ENCODE results near the gene ANKRD23.
"Not testable (repeated sequence)": the region's sequence is repeated elsewhere in the genome, so short reads cannot be mapped to it uniquely, and the experiment has no call there.

Gene ANKRD23

GRCh38 chr2:96843538-96844268 is at the start of gene ANKRD23:
ANKRD23 (minus strand) TSS chr2:96844021; CDS start chr2:96843992, 29 bp downstream.
- Histone ChIP-seq H3K27ac (no peak within 1 kb of the TSS), H3K4me3 (no peak within 1 kb of the TSS)

GRCh38 chr2:96891591-96892333 is 47.9 kb upstream of the ANKRD23 start:
- H3K4me3 ChIP-seq, result no peak overlapping the region
- H3K27ac ChIP-seq, result peak overlapping the region in 7 of 21 experiments; percentile 3 to 63 (median 52)

GRCh38 chr2:96890726-96891385 is 47.0 kb upstream of the ANKRD23 start:
- Histone ChIP-seq H3K4me3 (no peak overlapping the region), H3K27ac (peak overlapping the region in 4 of 21 experiments; percentile 3 to 63 (median 19))

GRCh38 chr2:96890252-96890651 is 46.4 kb upstream of the ANKRD23 start:
- Histone ChIP-seq H3K27ac (peak overlapping the region in 2 of 21 experiments; percentile 3 to 17), H3K4me3 (no peak overlapping the region)

- peak overlapping the region in 2 of 21 experiments; percentile 42 to 53 for H3K27ac ChIP-seq
- H3K4me3 ChIP-seq, result not testable (repeated sequence)
Observed at GRCh38 chr2:96889502-96889901, 45.7 kb upstream of the ANKRD23 start.

GRCh38 chr2:96888072-96889011 is 44.5 kb upstream of the ANKRD23 start:
- no peak overlapping the region for H3K4me3 ChIP-seq
- H3K27ac ChIP-seq, result peak overlapping the region in 20 of 21 experiments; percentile 5 to 85 (median 72)

GRCh38 chr2:96887493-96888012 is 43.7 kb upstream of the ANKRD23 start:
- Histone ChIP-seq H3K27ac (peak overlapping the region in 19 of 21 experiments; percentile 2 to 85 (median 74)), H3K4me3 (no peak overlapping the region)

- Histone ChIP-seq H3K27ac (no peak overlapping the region), H3K4me3 (no peak overlapping the region)
Observed at GRCh38 chr2:96885432-96886347, 41.9 kb upstream of the ANKRD23 start.

GRCh38 chr2:96884299-96885094 is 40.7 kb upstream of the ANKRD23 start:
- Histone ChIP-seq H3K27ac (peak overlapping the region in 2 of 21 experiments; percentile 1 to 35), H3K4me3 (no peak overlapping the region)

GRCh38 chr2:96883306-96883705 is 39.5 kb upstream of the ANKRD23 start:
- H3K27ac ChIP-seq, result peak overlapping the region in 8 of 21 experiments; percentile 2 to 81 (median 68)

GRCh38 chr2:96882906-96883305 is 39.1 kb upstream of the ANKRD23 start:
- peak overlapping the region in 19 of 21 experiments; percentile 32 to 81 (median 62) for H3K27ac ChIP-seq
- no peak overlapping the region for H3K4me3 ChIP-seq

More at GRCh38 chr2:96883306-96883705, 39.5 kb upstream of the ANKRD23 start:
- no peak overlapping the region for H3K4me3 ChIP-seq

GRCh38 chr2:96882230-96882629 is 38.4 kb upstream of the ANKRD23 start:
- H3K4me3 ChIP-seq, result no peak overlapping the region
- H3K27ac ChIP-seq, result peak overlapping the region in 20 of 21 experiments; percentile 32 to 81 (median 60)

- Histone ChIP-seq H3K27ac (peak overlapping the region in 19 of 21 experiments; percentile 32 to 81 (median 62)), H3K4me3 (no peak overlapping the region)
Observed at GRCh38 chr2:96881349-96882195, 37.8 kb upstream of the ANKRD23 start.

GRCh38 chr2:96880891-96881273 is 37.1 kb upstream of the ANKRD23 start:
- H3K27ac ChIP-seq, result peak overlapping the region in 4 of 21 experiments; percentile 32 to 72 (median 46)
- no peak overlapping the region for H3K4me3 ChIP-seq

- H3K4me3 ChIP-seq, result no peak overlapping the region
- no peak overlapping the region for H3K27ac ChIP-seq
Observed at GRCh38 chr2:96879545-96880040, 35.8 kb upstream of the ANKRD23 start.
